Upper lobe of left lung (tissue), 4 donors: ENCODE data around the gene PHLPP2.

Experiments
- EP300 ChIP-seq, 4 donors: sonication (generic); formaldehyde crosslinking; IDR thresholded peaks; one replicate each; pipeline ENCODE4 v1.5.1; 2017; ENCODE audit warnings: antibody characterized with exemption in 4 of 4, control low read depth in 2 of 4
- POLR2AphosphoS5 ChIP-seq, 2 donors: sonication (generic); formaldehyde crosslinking; IDR thresholded peaks; one replicate each; pipeline ENCODE4 v1.5.1; 2017; ENCODE audit warnings: antibody characterized with exemption in 2 of 2
- TF ChIP-seq, protein P1 (sequence below), 6 experiments: fragments of 450-650 bp in 4 of 6; fragments of 200-600 bp in 2 of 6; sonication (generic) in 2 of 6; IDR thresholded peaks; one replicate each; pipeline ENCODE4 v1.5.1; 2016 to 2019; ENCODE audit warnings: antibody characterized with exemption in 6 of 6

DNA sequence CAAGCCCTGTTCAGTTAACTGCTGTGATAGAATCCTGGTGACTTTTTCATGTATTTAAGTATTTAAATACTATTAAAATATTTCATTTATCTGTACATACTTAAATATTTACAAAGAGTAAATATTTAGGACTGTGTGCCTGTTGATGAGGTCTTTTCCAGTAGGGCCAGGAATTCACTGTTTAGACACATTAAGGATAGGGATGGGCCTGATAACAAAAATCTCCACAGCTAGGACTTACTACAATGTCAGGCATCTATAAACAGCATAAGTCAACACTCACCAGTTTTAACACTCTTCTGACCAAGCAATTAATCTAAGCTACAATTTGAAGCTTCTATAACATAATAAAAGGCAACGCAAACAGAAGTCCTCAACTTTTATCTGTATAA, 50.9 kb downstream of the PHLPP2 start:
- TF ChIP-seq, protein P1, sequence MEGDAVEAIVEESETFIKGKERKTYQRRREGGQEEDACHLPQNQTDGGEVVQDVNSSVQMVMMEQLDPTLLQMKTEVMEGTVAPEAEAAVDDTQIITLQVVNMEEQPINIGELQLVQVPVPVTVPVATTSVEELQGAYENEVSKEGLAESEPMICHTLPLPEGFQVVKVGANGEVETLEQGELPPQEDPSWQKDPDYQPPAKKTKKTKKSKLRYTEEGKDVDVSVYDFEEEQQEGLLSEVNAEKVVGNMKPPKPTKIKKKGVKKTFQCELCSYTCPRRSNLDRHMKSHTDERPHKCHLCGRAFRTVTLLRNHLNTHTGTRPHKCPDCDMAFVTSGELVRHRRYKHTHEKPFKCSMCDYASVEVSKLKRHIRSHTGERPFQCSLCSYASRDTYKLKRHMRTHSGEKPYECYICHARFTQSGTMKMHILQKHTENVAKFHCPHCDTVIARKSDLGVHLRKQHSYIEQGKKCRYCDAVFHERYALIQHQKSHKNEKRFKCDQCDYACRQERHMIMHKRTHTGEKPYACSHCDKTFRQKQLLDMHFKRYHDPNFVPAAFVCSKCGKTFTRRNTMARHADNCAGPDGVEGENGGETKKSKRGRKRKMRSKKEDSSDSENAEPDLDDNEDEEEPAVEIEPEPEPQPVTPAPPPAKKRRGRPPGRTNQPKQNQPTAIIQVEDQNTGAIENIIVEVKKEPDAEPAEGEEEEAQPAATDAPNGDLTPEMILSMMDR (IDR thresholded peaks at IDR 0.05), result no peak
- no peak for TF ChIP-seq EP300 (IDR thresholded peaks at IDR 0.05)
- no peak for TF ChIP-seq POLR2AphosphoS5 (IDR thresholded peaks at IDR 0.05)
